GM12878 (cell line): ENCODE measurements around the gene SLC22A4. TPM values are rescaled to one million over a fixed set of nuclear protein-coding genes. Genes with fewer than 3 reads are reported as not detected.

Experiments used
- ATAC-seq: fragments of 200-7000 bp; cut with Tn5 transposase; 3 replicates; pipeline ENCODE4 v1.9.1; 2020; ENCODE audit warnings: mild to moderate bottlenecking, moderate library complexity
- BruUV-seq: library from RNA; stranded (reverse); fragments of 400-500 nt; replicated peaks from 2 replicates; lab custom pipeline; 2021; lab: Mats Ljungman, UMichigan
- CTCF ChIA-PET: fragments of 300-600 bp; sonication (Branson Sonifier 250); formaldehyde crosslinking; extraction: SDS; loops from one replicate; lab custom pipeline; 2021; ENCODE audit warnings: inconsistent platforms; lab: Yijun Ruan, JAX
- POLR2A ChIA-PET: fragments of 350-600 bp; formaldehyde crosslinking; extraction: SDS; loops from one replicate; lab custom pipeline; 2021; ENCODE audit warnings: inconsistent platforms; lab: Charles Lee
- RAD21 ChIA-PET: fragments of 300-600 bp; sonication (Branson Sonifier 250); formaldehyde crosslinking; loops from one replicate; lab custom pipeline; 2023; ENCODE audit warnings: antibody characterized with exemption; ENCODE audit not compliant: unreplicated experiment; lab: Charles Lee
- SMC1A ChIA-PET: fragments of 300-600 bp; sonication (Branson Sonifier 250); formaldehyde crosslinking; loops from one replicate; lab custom pipeline; 2023; ENCODE audit not compliant: unreplicated experiment, uncharacterized antibody; lab: Charles Lee
- DNase-seq: peaks from one replicate; pipeline ENCODE4 v3.0.0-alpha.2; 2011; ENCODE audit warnings: low read depth, low spot score
- FAIRE-seq: peaks from 3 replicates; lab custom pipeline; 2011; peaks lifted over from hg19 to GRCh38; lab: Jason Lieb, UNC
- H2AFZ ChIP-seq: 2 replicates; pipeline ENCODE4 v1.6.0; 2011; ENCODE audit warnings: low read depth, low read length, control low read depth; ENCODE audit not compliant: control insufficient read depth
- H3K27ac ChIP-seq: 2 replicates; pipeline ENCODE4 v1.5.1; 2011; ENCODE audit warnings: control low read depth; ENCODE audit not compliant: control insufficient read depth, insufficient read depth
- H3K27me3 ChIP-seq, 2 experiments: replicated peaks in 1 of 2; 2 replicates each; pipeline versions ENCODE4 v1.6.0 to v1.6.1; 2011; ENCODE audit warnings: low read length in 1 of 2; ENCODE audit not compliant: control insufficient read depth in 2 of 2, insufficient read depth in 2 of 2
- H3K36me3 ChIP-seq, 2 experiments: 2 replicates each; pipeline ENCODE4 v1.5.1; 2011; ENCODE audit warnings: low read length in 1 of 2; ENCODE audit not compliant: control insufficient read depth in 2 of 2, insufficient read depth in 2 of 2
- H3K4me1 ChIP-seq: 2 replicates; pipeline ENCODE4 v1.6.1; 2011; ENCODE audit warnings: mild to moderate bottlenecking, low read length, moderate library complexity, mixed read lengths; ENCODE audit not compliant: control insufficient read depth, insufficient read depth
- H3K4me2 ChIP-seq: 2 replicates; pipeline ENCODE4 v1.6.0; 2011; ENCODE audit warnings: control low read depth; ENCODE audit not compliant: control insufficient read depth, insufficient read depth
- H3K4me3 ChIP-seq: fragments of 200-600 bp; sonication (generic); 2 replicates; pipeline ENCODE4 v1.5.1; 2016
- H3K79me2 ChIP-seq: 2 replicates; pipeline ENCODE4 v1.6.0; 2011; ENCODE audit warnings: low read length; ENCODE audit not compliant: control insufficient read depth, insufficient read depth
- H3K9ac ChIP-seq: 2 replicates; pipeline ENCODE4 v1.8.0; 2011; ENCODE audit warnings: low read length, control low read depth, mixed read lengths; ENCODE audit not compliant: control insufficient read depth, insufficient read depth
- H3K9me3 ChIP-seq: replicated peaks from 3 replicates; pipeline ENCODE4 v1.5.1; 2011; ENCODE audit warnings: mild to moderate bottlenecking, low read length; ENCODE audit not compliant: control insufficient read depth, insufficient read depth
- H4K20me1 ChIP-seq: 2 replicates; pipeline ENCODE4 v1.6.0; 2011; ENCODE audit not compliant: control insufficient read depth, insufficient read depth
- BMI1 ChIP-seq: fragments of 450-650 bp; IDR thresholded peaks from 2 replicates; pipeline ENCODE4 v1.6.1; 2016; ENCODE audit warnings: mild to moderate bottlenecking, moderate library complexity, borderline replicate concordance
- CBX3 ChIP-seq: fragments of 200-600 bp; sonication (generic); IDR thresholded peaks from 2 replicates; pipeline ENCODE4 v1.6.1; 2016; ENCODE audit warnings: low read depth, borderline replicate concordance
- EZH2 ChIP-seq: IDR thresholded peaks from 2 replicates; pipeline ENCODE4 v1.6.1; 2012; ENCODE audit warnings: low read depth, mild to moderate bottlenecking, control low read depth, inconsistent platforms, low read length, borderline replicate concordance; ENCODE audit not compliant: control insufficient read depth
- HCFC1 ChIP-seq: fragments of 150-350 bp; IDR thresholded peaks from 2 replicates; pipeline ENCODE4 v1.6.1; 2014; ENCODE audit warnings: low read length
- HDGF ChIP-seq: fragments of 450-650 bp; IDR thresholded peaks from 2 replicates; pipeline ENCODE4 v1.6.1; 2016; ENCODE audit warnings: antibody characterized with exemption
- MTA2 ChIP-seq: fragments of 450-650 bp; IDR thresholded peaks from 2 replicates; pipeline ENCODE4 v1.6.1; 2016; ENCODE audit warnings: low read depth, mild to moderate bottlenecking, moderate library complexity
- POLR2AphosphoS5 ChIP-seq: IDR thresholded peaks from 2 replicates; pipeline ENCODE4 v1.6.1; 2011; ENCODE audit warnings: mild to moderate bottlenecking, low read length, inconsistent platforms
- RFX5 ChIP-seq: IDR thresholded peaks from 2 replicates; pipeline ENCODE4 v1.6.1; 2011; ENCODE audit warnings: low read depth, low read length, improper control_type of control experiment
- SUPT20H ChIP-seq: IDR thresholded peaks from 2 replicates; pipeline ENCODE4 v1.6.1; 2011; ENCODE audit warnings: low read depth, mild to moderate bottlenecking, low read length, moderate library complexity, borderline replicate concordance; ENCODE audit not compliant: control insufficient read depth
- TARDBP ChIP-seq: IDR thresholded peaks from 2 replicates; pipeline ENCODE4 v1.6.1; 2016; ENCODE audit warnings: borderline replicate concordance
- WRNIP1 ChIP-seq: IDR thresholded peaks from 2 replicates; pipeline ENCODE4 v1.6.1; 2011; ENCODE audit warnings: low read depth, low read length, improper control_type of control experiment, borderline replicate concordance
- YY1 ChIP-seq: IDR thresholded peaks from 2 replicates; pipeline ENCODE4 v1.6.1; 2011; ENCODE audit warnings: low read depth, mild to moderate bottlenecking, low read length
- ZNF687 ChIP-seq: fragments of 450-650 bp; IDR thresholded peaks from 2 replicates; pipeline ENCODE4 v1.6.1; 2017; ENCODE audit warnings: mild to moderate bottlenecking, moderate library complexity
- WGBS: methylation state at CpG from one replicate; pipeline ENCODE4 v1.1.6; 2016; ENCODE audit warnings: low lambda C conversion rate; ENCODE audit not compliant: insufficient replicate concordance, insufficient coverage; ENCODE audit errors: missing lambda C conversion rate; 5-methylcytosine and 5-hydroxymethylcytosine counted together
- in situ Hi-C: fragments of 300-500 bp; cut with MboI; formaldehyde crosslinking; loops from 9 replicates; pipeline ENCODE4 v1.14.3; 2018; ENCODE audit warnings: mixed read lengths
- intact Hi-C: fragments of 100-400 bp; cut with micrococcal nuclease; formaldehyde crosslinking; loops from one replicate; pipeline ENCODE4 v1.14.2; 2022; ENCODE audit not compliant: unreplicated experiment
- polyA plus RNA-seq, 11 experiments: library from polyadenylated mRNA; depleted of rRNA in 4 of 11; unstranded in 6 of 11; stranded (reverse) in 5 of 11; fragments of >200 nt; fragmentation: Nextera tagmentation in 4 of 11; fragmentation: Illumina TruSeq in 1 of 11; extraction: Ambion mirVana in 4 of 11; extraction: Trizol in 1 of 11; gene quantifications; 1 replicate in 1 of 11; 2 replicates in 10 of 11; pipeline versions ENCODE4 v1.2.1 to v1.2.3, GENCODE V29; 2011 to 2016; ENCODE audit warnings: inconsistent platforms in 2 of 11, missing spikeins in 2 of 11, low read depth in 1 of 11
- total RNA-seq, 4 experiments: library from RNA; depleted of rRNA in 3 of 4; stranded (reverse); fragments of >200 nt in 3 of 4; fragmentation: Illumina TruSeq in 1 of 4; extraction: Trizol in 1 of 4; gene quantifications; 2 replicates each; pipeline versions ENCODE4 v1.2.1 to v1.2.3, GENCODE V29; 2013 to 2021
- TF ChIP-seq, protein P1 (sequence below): IDR thresholded peaks from 2 replicates; pipeline ENCODE4 v1.6.1; 2012; ENCODE audit warnings: low read depth, low read length, improper control_type of control experiment

SLC22A4 gene
- total and polyA plus RNA-seq, 10 of the 15 experiments (the other 5 are each of a cell fraction or from before 2014, with no cell fraction given), result 0.04 to 0.61 (median 0.10) TPM; not detected in 2

GRCh38 chr5:132362086-132362485, 67.9 kb downstream of the SLC22A4 start (continued):
- TF ChIP-seq, protein P1, sequence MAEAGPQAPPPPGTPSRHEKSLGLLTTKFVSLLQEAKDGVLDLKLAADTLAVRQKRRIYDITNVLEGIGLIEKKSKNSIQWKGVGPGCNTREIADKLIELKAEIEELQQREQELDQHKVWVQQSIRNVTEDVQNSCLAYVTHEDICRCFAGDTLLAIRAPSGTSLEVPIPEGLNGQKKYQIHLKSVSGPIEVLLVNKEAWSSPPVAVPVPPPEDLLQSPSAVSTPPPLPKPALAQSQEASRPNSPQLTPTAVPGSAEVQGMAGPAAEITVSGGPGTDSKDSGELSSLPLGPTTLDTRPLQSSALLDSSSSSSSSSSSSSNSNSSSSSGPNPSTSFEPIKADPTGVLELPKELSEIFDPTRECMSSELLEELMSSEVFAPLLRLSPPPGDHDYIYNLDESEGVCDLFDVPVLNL, result no peak
- TF ChIP-seq RFX5 (no peak), MTA2 (no peak), YY1 (no peak)

GRCh38 chr5:132363431-132364112, 69.4 kb downstream of the SLC22A4 start:
- no peak overlapping the region for H3K9ac ChIP-seq
- no peak for DNase-seq
- H3K36me3 ChIP-seq, result no peaks in the 10 kb centered on the region
- no peak overlapping the region for H3K4me3 ChIP-seq
- H4K20me1 ChIP-seq, result no peaks in the 10 kb centered on the region
- no peaks in the 10 kb centered on the region for H3K79me2 ChIP-seq
- no peaks in the 10 kb centered on the region for H3K27me3 ChIP-seq
- CTCF ChIA-PET, result interaction anchor here (1.1 to 1.2 kb wide), 2 partner anchors 15 to 19 kb away, joined by 3 read pairs; no protein-coding TSS in a partner anchor
- no TSS peak for BruUV-seq
- H3K27ac ChIP-seq, result no peak overlapping the region
- intact Hi-C loops (no loop called here), in situ Hi-C loops (no loop called here)
- no peak overlapping the region for H3K4me2 ChIP-seq
- WGBS, result 56% methylated on average over 7 of the region's 7 CpGs
- RAD21 ChIA-PET, result no interaction called here
- no peak for ATAC-seq
- SMC1A ChIA-PET, result interaction anchor here (1.1 to 1.5 kb wide), 3 partner anchors 9 to 72 kb away, joined by 3 to 4 read pairs (median 3); no protein-coding TSS in a partner anchor
- no peaks in the 10 kb centered on the region for H3K9me3 ChIP-seq
- H2AFZ ChIP-seq, result no peak overlapping the region
- POLR2A ChIA-PET, result interaction anchor here (0.6 kb wide), 1 partner anchor 126 kb away, joined by 3 read pairs; no protein-coding TSS in a partner anchor
- TF ChIP-seq SUPT20H (no peak), POLR2AphosphoS5 (no peak), TARDBP (no peak), CBX3 (no peak), EZH2 (no peak), HCFC1 (no peak), BMI1 (no peak), WRNIP1 (no peak), HDGF (no peak), ZNF687 (no peak)
- FAIRE-seq, result no peak
- peaks cover under 1% of the 10 kb centered on the region; the same call in 1 of the 2 replicates for H3K4me1 ChIP-seq
